ENCODE measurements around the gene MRPS5.

Gene MRPS5

GRCh38 chr2:95046371-95047112 is 75.1 kb downstream of the MRPS5 start:
- TF ChIP-seq CTCF (IDR thresholded peaks at IDR 0.05): no peak

GRCh38 chr2:95044601-95045000 is 77.0 kb downstream of the MRPS5 start:
- TF ChIP-seq CTCF (IDR thresholded peaks at IDR 0.05): no peak

- no peak for TF ChIP-seq CTCF (IDR thresholded peaks at IDR 0.05)
Measured at GRCh38 chr2:95043300-95044093, 78.1 kb downstream of the MRPS5 start.

GRCh38 chr2:95042472-95043271 is 78.9 kb downstream of the MRPS5 start:
- no peak for TF ChIP-seq CTCF (IDR thresholded peaks at IDR 0.05)

GRCh38 chr2:95041824-95042442 is 79.7 kb downstream of the MRPS5 start:
- no peak for TF ChIP-seq CTCF (IDR thresholded peaks at IDR 0.05)

- no peak for TF ChIP-seq CTCF (IDR thresholded peaks at IDR 0.05)
Measured at GRCh38 chr2:95041060-95041823, 80.4 kb downstream of the MRPS5 start.

Data from LNCAP (cell line).